ENCODE measurements around the gene NR3C2. TPM values are rescaled to one million over a fixed set of nuclear protein-coding genes. Genes with fewer than 3 reads are reported as not detected.

The NR3C2 gene
- total and polyA plus RNA-seq, 2 experiments from 2014 or later: 1.2 to 3.0 TPM

DNA sequence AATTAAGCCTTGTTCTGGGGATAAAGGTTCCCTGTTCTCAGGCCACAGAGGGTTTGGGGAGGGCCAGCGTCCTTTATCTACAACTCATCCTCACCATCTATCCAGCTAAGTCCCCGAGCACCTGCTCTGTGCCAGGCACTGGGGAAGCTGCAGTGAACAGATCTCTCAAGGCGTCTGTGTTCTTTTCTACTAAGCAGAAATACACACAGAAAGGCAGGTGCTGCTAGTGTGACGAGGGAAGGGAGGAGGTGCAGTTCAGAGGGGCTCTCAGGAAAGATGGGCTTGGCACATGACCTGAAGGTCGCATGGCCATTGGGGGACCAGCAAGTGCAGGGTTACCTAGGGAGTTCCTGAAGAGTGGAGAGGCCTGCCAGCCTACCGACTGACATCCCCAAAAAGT is 352.2 kb downstream of the NR3C2 start:
- 0 out of 2 replicates have a peak, but pooled peaks cover 3% of the 10 kb centered on the region for H3K9me2 ChIP-seq (ENCODE audit: insufficient read depth)
- H3K4me3 ChIP-seq: no peak overlapping the region
- H3F3A ChIP-seq (replicated peaks; ENCODE audit: low read depth): no peaks in the 10 kb centered on the region
- H2AFZ ChIP-seq: no peak overlapping the region
- no peaks in the 10 kb centered on the region for H3K36me3 Mint-ChIP-seq (ENCODE audit: low read depth)
- peaks cover 3% of the 10 kb centered on the region for H3K27me3 Mint-ChIP-seq (ENCODE audit: insufficient read depth, low read depth, poor library complexity)
- no peaks in the 10 kb centered on the region for H3K4me1 ChIP-seq (ENCODE audit: insufficient read depth)
- H3K9me3 Mint-ChIP-seq: no peaks in the 10 kb centered on the region; the same call in 2 of the 3 replicates
- H3K4me3 Mint-ChIP-seq: no peak overlapping the region
- no peak for TF ChIP-seq EZH2 (IDR thresholded peaks at IDR 0.05; ENCODE audit: low read depth, unreplicated experiment)
- no peak for TF ChIP-seq ZNF331 (CRISPR knock-in tag; IDR thresholded peaks at IDR 0.05; ENCODE audit: low read depth)
- TF ChIP-seq CREB1 (CRISPR knock-in tag; IDR thresholded peaks at IDR 0.05; ENCODE audit: low read depth): no peak
- TF ChIP-seq NANOG (IDR thresholded peaks at IDR 0.05; ENCODE audit: borderline replicate concordance): no peak
- TF ChIP-seq, protein P1, sequence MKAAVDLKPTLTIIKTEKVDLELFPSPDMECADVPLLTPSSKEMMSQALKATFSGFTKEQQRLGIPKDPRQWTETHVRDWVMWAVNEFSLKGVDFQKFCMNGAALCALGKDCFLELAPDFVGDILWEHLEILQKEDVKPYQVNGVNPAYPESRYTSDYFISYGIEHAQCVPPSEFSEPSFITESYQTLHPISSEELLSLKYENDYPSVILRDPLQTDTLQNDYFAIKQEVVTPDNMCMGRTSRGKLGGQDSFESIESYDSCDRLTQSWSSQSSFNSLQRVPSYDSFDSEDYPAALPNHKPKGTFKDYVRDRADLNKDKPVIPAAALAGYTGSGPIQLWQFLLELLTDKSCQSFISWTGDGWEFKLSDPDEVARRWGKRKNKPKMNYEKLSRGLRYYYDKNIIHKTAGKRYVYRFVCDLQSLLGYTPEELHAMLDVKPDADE (IDR thresholded peaks at IDR 0.05): no peak
- no peak for TF ChIP-seq ZNF114 (CRISPR knock-in tag; IDR thresholded peaks at IDR 0.05)
- TF ChIP-seq, protein P2, sequence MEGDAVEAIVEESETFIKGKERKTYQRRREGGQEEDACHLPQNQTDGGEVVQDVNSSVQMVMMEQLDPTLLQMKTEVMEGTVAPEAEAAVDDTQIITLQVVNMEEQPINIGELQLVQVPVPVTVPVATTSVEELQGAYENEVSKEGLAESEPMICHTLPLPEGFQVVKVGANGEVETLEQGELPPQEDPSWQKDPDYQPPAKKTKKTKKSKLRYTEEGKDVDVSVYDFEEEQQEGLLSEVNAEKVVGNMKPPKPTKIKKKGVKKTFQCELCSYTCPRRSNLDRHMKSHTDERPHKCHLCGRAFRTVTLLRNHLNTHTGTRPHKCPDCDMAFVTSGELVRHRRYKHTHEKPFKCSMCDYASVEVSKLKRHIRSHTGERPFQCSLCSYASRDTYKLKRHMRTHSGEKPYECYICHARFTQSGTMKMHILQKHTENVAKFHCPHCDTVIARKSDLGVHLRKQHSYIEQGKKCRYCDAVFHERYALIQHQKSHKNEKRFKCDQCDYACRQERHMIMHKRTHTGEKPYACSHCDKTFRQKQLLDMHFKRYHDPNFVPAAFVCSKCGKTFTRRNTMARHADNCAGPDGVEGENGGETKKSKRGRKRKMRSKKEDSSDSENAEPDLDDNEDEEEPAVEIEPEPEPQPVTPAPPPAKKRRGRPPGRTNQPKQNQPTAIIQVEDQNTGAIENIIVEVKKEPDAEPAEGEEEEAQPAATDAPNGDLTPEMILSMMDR (conservative IDR thresholded peaks at IDR 0.05; ENCODE audit: low read depth in 2 of 2): no peak
- no peak for TF ChIP-seq STAT1 (IDR thresholded peaks at IDR 0.05; ENCODE audit: unreplicated experiment)
- TF ChIP-seq EZH2phosphoT487 (IDR thresholded peaks at IDR 0.05; ENCODE audit: unreplicated experiment): no peak
- TF ChIP-seq, protein P3, sequence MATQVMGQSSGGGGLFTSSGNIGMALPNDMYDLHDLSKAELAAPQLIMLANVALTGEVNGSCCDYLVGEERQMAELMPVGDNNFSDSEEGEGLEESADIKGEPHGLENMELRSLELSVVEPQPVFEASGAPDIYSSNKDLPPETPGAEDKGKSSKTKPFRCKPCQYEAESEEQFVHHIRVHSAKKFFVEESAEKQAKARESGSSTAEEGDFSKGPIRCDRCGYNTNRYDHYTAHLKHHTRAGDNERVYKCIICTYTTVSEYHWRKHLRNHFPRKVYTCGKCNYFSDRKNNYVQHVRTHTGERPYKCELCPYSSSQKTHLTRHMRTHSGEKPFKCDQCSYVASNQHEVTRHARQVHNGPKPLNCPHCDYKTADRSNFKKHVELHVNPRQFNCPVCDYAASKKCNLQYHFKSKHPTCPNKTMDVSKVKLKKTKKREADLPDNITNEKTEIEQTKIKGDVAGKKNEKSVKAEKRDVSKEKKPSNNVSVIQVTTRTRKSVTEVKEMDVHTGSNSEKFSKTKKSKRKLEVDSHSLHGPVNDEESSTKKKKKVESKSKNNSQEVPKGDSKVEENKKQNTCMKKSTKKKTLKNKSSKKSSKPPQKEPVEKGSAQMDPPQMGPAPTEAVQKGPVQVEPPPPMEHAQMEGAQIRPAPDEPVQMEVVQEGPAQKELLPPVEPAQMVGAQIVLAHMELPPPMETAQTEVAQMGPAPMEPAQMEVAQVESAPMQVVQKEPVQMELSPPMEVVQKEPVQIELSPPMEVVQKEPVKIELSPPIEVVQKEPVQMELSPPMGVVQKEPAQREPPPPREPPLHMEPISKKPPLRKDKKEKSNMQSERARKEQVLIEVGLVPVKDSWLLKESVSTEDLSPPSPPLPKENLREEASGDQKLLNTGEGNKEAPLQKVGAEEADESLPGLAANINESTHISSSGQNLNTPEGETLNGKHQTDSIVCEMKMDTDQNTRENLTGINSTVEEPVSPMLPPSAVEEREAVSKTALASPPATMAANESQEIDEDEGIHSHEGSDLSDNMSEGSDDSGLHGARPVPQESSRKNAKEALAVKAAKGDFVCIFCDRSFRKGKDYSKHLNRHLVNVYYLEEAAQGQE (IDR thresholded peaks at IDR 0.05; ENCODE audit: unreplicated experiment): no peak
- TF ChIP-seq, protein P4, sequence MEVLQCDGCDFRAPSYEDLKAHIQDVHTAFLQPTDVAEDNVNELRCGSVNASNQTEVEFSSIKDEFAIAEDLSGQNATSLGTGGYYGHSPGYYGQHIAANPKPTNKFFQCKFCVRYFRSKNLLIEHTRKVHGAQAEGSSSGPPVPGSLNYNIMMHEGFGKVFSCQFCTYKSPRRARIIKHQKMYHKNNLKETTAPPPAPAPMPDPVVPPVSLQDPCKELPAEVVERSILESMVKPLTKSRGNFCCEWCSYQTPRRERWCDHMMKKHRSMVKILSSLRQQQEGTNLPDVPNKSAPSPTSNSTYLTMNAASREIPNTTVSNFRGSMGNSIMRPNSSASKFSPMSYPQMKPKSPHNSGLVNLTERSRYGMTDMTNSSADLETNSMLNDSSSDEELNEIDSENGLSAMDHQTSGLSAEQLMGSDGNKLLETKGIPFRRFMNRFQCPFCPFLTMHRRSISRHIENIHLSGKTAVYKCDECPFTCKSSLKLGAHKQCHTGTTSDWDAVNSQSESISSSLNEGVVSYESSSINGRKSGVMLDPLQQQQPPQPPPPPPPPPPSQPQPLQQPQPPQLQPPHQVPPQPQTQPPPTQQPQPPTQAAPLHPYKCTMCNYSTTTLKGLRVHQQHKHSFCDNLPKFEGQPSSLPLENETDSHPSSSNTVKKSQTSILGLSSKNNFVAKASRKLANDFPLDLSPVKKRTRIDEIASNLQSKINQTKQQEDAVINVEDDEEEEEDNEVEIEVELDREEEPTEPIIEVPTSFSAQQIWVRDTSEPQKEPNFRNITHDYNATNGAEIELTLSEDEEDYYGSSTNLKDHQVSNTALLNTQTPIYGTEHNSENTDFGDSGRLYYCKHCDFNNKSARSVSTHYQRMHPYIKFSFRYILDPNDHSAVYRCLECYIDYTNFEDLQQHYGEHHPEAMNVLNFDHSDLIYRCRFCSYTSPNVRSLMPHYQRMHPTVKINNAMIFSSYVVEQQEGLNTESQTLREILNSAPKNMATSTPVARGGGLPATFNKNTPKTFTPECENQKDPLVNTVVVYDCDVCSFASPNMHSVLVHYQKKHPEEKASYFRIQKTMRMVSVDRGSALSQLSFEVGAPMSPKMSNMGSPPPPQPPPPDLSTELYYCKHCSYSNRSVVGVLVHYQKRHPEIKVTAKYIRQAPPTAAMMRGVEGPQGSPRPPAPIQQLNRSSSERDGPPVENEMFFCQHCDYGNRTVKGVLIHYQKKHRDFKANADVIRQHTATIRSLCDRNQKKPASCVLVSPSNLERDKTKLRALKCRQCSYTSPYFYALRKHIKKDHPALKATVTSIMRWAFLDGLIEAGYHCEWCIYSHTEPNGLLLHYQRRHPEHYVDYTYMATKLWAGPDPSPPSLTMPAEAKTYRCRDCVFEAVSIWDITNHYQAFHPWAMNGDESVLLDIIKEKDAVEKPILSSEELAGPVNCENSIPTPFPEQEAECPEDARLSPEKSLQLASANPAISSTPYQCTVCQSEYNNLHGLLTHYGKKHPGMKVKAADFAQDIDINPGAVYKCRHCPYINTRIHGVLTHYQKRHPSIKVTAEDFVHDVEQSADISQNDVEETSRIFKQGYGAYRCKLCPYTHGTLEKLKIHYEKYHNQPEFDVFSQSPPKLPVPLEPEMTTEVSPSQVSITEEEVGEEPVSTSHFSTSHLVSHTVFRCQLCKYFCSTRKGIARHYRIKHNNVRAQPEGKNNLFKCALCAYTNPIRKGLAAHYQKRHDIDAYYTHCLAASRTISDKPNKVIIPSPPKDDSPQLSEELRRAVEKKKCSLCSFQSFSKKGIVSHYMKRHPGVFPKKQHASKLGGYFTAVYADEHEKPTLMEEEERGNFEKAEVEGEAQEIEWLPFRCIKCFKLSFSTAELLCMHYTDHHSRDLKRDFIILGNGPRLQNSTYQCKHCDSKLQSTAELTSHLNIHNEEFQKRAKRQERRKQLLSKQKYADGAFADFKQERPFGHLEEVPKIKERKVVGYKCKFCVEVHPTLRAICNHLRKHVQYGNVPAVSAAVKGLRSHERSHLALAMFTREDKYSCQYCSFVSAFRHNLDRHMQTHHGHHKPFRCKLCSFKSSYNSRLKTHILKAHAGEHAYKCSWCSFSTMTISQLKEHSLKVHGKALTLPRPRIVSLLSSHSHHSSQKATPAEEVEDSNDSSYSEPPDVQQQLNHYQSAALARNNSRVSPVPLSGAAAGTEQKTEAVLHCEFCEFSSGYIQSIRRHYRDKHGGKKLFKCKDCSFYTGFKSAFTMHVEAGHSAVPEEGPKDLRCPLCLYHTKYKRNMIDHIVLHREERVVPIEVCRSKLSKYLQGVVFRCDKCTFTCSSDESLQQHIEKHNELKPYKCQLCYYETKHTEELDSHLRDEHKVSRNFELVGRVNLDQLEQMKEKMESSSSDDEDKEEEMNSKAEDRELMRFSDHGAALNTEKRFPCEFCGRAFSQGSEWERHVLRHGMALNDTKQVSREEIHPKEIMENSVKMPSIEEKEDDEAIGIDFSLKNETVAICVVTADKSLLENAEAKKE (CRISPR knock-in tag; IDR thresholded peaks at IDR 0.05): no peak
- TF ChIP-seq POLR2AphosphoS5 (IDR thresholded peaks at IDR 0.05; ENCODE audit: low read depth): no peak
- no peak for TF ChIP-seq JUNB (IDR thresholded peaks at IDR 0.05; ENCODE audit: unreplicated experiment)
- peaks cover 4% of the 10 kb centered on the region; the same call in 1 of the 3 replicates for H3K4me1 Mint-ChIP-seq
- ATAC-seq (no peak), DNase-seq (ENCODE audit: low spot score) (no peak)
- H3K4me2 ChIP-seq: no peak overlapping the region
- no peak overlapping the region for H3K27ac ChIP-seq (ENCODE audit: low read depth)
- H3K36me3 ChIP-seq (ENCODE audit: insufficient read depth): no peaks in the 10 kb centered on the region
- no peaks in the 10 kb centered on the region for H3K27me3 ChIP-seq (ENCODE audit: insufficient read depth)
- no peaks in the 10 kb centered on the region for H3K79me2 ChIP-seq (replicated peaks; ENCODE audit: insufficient read depth)
- no peak overlapping the region for H3K27ac Mint-ChIP-seq
- H4K20me1 ChIP-seq (replicated peaks; ENCODE audit: insufficient read depth): no peaks in the 10 kb centered on the region
